ENCODE data around the gene ADAMTS3. TPM values are rescaled to one million over a fixed set of nuclear protein-coding genes. Genes with fewer than 3 reads are reported as not detected.
A peak's percentile ranks its signal among the peaks of the same experiment; 100 is the strongest.

Gene ADAMTS3
- total RNA-seq: not detected

GRCh38 chr4:72568959-72569718 is at the start of gene ADAMTS3:
ADAMTS3 (minus strand) TSS chr4:72569221; CDS start chr4:72568762, 459 bp downstream.
- H3K4me3 Mint-ChIP-seq: peak within 1 kb of the TSS; percentile 66
- H3K4me1 Mint-ChIP-seq: peaks cover 25% of the 10 kb centered on the region
- no peak within 1 kb of the TSS for H3K27ac Mint-ChIP-seq
- intact Hi-C loops (cut with DNase I, micrococcal nuclease): no loop called here
- peaks cover 45% of the 10 kb centered on the region for H3K27me3 Mint-ChIP-seq
- ChIA-PET POLR2A (no interaction called here), CTCF (interaction anchor here (0.7 kb wide), 1 partner anchor 57 kb away, joined by 3 read pairs; no protein-coding TSS in a partner anchor)
- no peaks in the 10 kb centered on the region for H3K36me3 Mint-ChIP-seq (ENCODE audit: low read depth)
- peak; percentile 34 for DNase-seq
- H3K9me3 Mint-ChIP-seq (ENCODE audit: low read depth): no peaks in the 10 kb centered on the region
- peak; percentile 45 for ATAC-seq

DNA sequence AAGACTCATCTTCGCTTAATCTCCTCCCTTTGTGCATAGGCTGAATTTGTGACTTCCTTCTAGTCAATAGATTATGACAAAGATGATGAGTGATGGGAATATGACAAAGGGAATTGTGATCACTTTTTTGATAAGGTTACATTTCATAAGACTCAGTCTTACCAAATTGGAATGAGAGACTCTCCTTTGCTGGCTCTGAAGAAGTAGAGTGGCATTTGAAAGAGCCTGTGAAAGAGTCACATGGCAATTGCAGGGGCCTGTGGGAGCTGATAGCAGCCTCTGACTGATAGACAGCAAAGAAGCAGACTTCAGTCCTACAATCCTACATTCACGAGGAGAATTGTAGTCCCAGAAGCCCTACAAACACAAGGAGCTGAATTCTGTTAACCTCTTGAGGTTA is 44.9 kb upstream of the ADAMTS3 start:
- no peak overlapping the region for H3K4me3 Mint-ChIP-seq
- H3K27me3 Mint-ChIP-seq: peaks cover 9% of the 10 kb centered on the region
- no peaks in the 10 kb centered on the region for H3K9me3 Mint-ChIP-seq (ENCODE audit: low read depth)
- no peak overlapping the region for H3K27ac Mint-ChIP-seq
- ChIA-PET POLR2A (no interaction called here), CTCF (interaction anchor here (0.6 kb wide), 2 partner anchors 423 to 1016 kb away, joined by 3 to 4 read pairs; no protein-coding TSS in a partner anchor)
- no peaks in the 10 kb centered on the region for H3K36me3 Mint-ChIP-seq (ENCODE audit: low read depth)
- ATAC-seq (no peak), DNase-seq (no peak)
- intact Hi-C loops (cut with DNase I, micrococcal nuclease): no loop called here
- H3K4me1 Mint-ChIP-seq: no peaks in the 10 kb centered on the region

DNA sequence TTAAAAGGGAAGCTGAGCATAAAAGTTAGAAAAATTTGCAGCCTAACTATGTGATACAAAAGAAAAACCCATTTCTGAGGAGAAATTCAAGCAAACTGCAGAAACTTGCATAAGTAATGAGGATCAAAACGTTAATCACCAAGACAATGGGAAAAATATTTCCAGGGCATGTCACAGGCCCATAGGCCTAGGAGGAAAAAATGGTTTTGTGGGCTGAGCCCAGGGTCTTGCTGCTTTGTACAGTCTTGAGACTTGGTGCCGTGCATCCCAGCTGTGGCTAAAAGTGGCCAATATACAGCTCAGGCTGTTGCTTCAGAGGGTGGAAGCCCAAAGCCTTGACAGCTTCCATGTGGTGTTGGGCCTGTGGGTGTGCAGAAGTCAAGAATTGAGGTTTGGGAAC is 37.7 kb upstream of the ADAMTS3 start:
- Mint-ChIP-seq H3K4me1 (no peaks in the 10 kb centered on the region), H3K9me3 (ENCODE audit: low read depth) (peaks cover 9% of the 10 kb centered on the region), H3K27me3 (peaks cover 4% of the 10 kb centered on the region), H3K27ac (no peak overlapping the region), H3K36me3 (ENCODE audit: low read depth) (no peaks in the 10 kb centered on the region), H3K4me3 (no peak overlapping the region)
- ChIA-PET CTCF (no interaction called here), POLR2A (no interaction called here)
- intact Hi-C loops (cut with DNase I, micrococcal nuclease): no loop called here
- no peak for DNase-seq
- no peak for ATAC-seq

GRCh38 chr4:72604324-72604723 is 35.3 kb upstream of the ADAMTS3 start:
- DNase-seq: no peak
- intact Hi-C loops (cut with DNase I, micrococcal nuclease): no loop called here
- no peak for ATAC-seq
- ChIA-PET POLR2A (no interaction called here), CTCF (no interaction called here)
- Mint-ChIP-seq H3K27ac (no peak overlapping the region), H3K27me3 (peaks cover 2% of the 10 kb centered on the region), H3K36me3 (ENCODE audit: low read depth) (no peaks in the 10 kb centered on the region), H3K4me1 (no peaks in the 10 kb centered on the region), H3K4me3 (no peak overlapping the region), H3K9me3 (ENCODE audit: low read depth) (peaks cover 9% of the 10 kb centered on the region)

GRCh38 chr4:72602396-72603376 is 33.7 kb upstream of the ADAMTS3 start:
- H3K27ac Mint-ChIP-seq: no peak overlapping the region
- ATAC-seq: no peak
- ChIA-PET CTCF (no interaction called here), POLR2A (no interaction called here)
- no peak overlapping the region for H3K4me3 Mint-ChIP-seq
- intact Hi-C loops (cut with DNase I, micrococcal nuclease): no loop called here
- no peak for DNase-seq
- H3K4me1 Mint-ChIP-seq: no peaks in the 10 kb centered on the region
- H3K36me3 Mint-ChIP-seq (ENCODE audit: low read depth): no peaks in the 10 kb centered on the region
- peaks cover 9% of the 10 kb centered on the region for H3K9me3 Mint-ChIP-seq (ENCODE audit: low read depth)
- peaks cover 2% of the 10 kb centered on the region for H3K27me3 Mint-ChIP-seq

- Mint-ChIP-seq H3K27me3 (no peaks in the 10 kb centered on the region), H3K4me1 (no peaks in the 10 kb centered on the region), H3K9me3 (ENCODE audit: low read depth) (no peaks in the 10 kb centered on the region), H3K4me3 (no peak overlapping the region), H3K27ac (no peak overlapping the region), H3K36me3 (ENCODE audit: low read depth) (no peaks in the 10 kb centered on the region)
- POLR2A ChIA-PET: no interaction called here
- DNase-seq: no peak
- intact Hi-C loops (cut with DNase I, micrococcal nuclease): no loop called here
- no peak for ATAC-seq
- CTCF ChIA-PET: no interaction called here
Observed at GRCh38 chr4:72591547-72592454, 22.8 kb upstream of the ADAMTS3 start.

DNA sequence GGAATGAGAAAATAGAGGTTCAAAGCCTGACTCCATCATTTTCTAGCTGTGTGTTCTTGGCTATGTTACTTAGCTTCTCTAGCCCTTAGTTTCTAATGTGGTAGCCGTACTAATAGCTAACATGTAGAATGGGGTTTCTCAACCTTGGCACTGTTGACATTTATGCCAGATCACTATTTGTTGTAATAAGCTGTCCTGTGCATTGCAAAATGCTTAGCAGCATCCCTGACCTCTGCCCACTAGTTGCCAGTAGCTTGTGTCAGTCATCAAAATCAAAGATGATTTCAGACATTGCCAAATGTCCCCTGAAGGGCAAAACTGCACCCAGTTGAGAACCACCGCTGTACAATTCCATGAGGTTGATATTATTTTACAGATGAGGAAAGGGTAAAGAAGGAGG is 18.3 kb upstream of the ADAMTS3 start:
- Mint-ChIP-seq H3K4me1 (no peaks in the 10 kb centered on the region), H3K36me3 (ENCODE audit: low read depth) (no peaks in the 10 kb centered on the region), H3K9me3 (ENCODE audit: low read depth) (no peaks in the 10 kb centered on the region), H3K27me3 (no peaks in the 10 kb centered on the region), H3K27ac (no peak overlapping the region), H3K4me3 (no peak overlapping the region)
- DNase-seq (no peak), ATAC-seq (no peak)
- intact Hi-C loops (cut with DNase I, micrococcal nuclease): no loop called here
- ChIA-PET CTCF (no interaction called here), POLR2A (no interaction called here)

DNA sequence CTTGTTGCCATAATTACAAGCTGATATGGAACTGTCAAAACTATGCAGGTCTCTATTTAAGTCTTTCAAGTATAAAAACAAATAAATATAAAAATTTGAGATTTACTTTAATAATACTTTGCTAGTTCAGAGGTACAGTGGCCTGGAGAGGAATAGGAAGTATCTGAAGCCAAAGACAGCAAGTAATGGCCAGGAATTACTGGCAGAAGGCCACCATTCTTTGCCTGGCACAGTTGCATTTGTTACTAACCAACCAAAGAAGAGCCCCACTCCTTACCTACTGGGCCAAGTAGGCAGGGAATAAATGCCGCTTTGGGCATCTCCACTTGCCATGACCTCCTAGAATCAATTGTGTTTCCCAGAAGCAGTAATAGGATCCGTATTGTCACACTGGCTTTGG is 13.8 kb upstream of the ADAMTS3 start:
- no peaks in the 10 kb centered on the region for H3K4me1 Mint-ChIP-seq
- intact Hi-C loops (cut with DNase I, micrococcal nuclease): no loop called here
- no peak overlapping the region for H3K27ac Mint-ChIP-seq
- no peak overlapping the region for H3K4me3 Mint-ChIP-seq
- CTCF ChIA-PET: no interaction called here
- peaks cover 3% of the 10 kb centered on the region for H3K27me3 Mint-ChIP-seq
- H3K36me3 Mint-ChIP-seq (ENCODE audit: low read depth): no peaks in the 10 kb centered on the region
- no peaks in the 10 kb centered on the region for H3K9me3 Mint-ChIP-seq (ENCODE audit: low read depth)
- no peak for ATAC-seq
- POLR2A ChIA-PET: no interaction called here
- DNase-seq: no peak

- intact Hi-C loops (cut with DNase I, micrococcal nuclease): no loop called here
- ATAC-seq (no peak), DNase-seq (no peak)
- no peak overlapping the region for H3K4me3 Mint-ChIP-seq
- ChIA-PET POLR2A (no interaction called here), CTCF (no interaction called here)
- no peaks in the 10 kb centered on the region for H3K4me1 Mint-ChIP-seq
- H3K9me3 Mint-ChIP-seq (ENCODE audit: low read depth): no peaks in the 10 kb centered on the region
- no peak overlapping the region for H3K27ac Mint-ChIP-seq
- H3K27me3 Mint-ChIP-seq: peaks cover 5% of the 10 kb centered on the region
- H3K36me3 Mint-ChIP-seq (ENCODE audit: low read depth): no peaks in the 10 kb centered on the region
Observed at GRCh38 chr4:72577211-72577610, 8.2 kb upstream of the ADAMTS3 start.

DNA sequence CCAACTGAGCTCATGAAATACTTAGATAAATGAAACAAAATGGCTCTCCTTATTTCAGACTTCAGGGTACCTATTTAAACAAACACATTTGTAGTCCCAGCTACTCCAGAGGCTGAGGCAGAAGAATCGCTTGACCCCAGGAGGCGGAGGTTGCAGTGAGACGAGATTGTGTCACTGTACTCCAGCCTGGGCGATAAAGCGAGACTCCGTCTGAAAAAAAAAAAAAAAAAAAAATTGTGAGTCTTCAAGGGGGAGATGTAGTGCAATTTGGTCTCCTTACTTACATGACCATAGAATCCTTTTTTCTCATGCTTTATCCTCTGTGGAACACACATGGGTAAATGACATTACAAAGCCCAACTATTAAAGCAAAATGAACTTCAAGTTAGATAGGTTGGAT is 2.3 kb upstream of the ADAMTS3 start:
- CTCF ChIA-PET: no interaction called here
- POLR2A ChIA-PET: no interaction called here
- DNase-seq (no peak), ATAC-seq (no peak)
- Mint-ChIP-seq H3K4me1 (peaks cover 25% of the 10 kb centered on the region), H3K27ac (no peak overlapping the region), H3K36me3 (ENCODE audit: low read depth) (no peaks in the 10 kb centered on the region), H3K4me3 (no peak overlapping the region), H3K9me3 (ENCODE audit: low read depth) (no peaks in the 10 kb centered on the region), H3K27me3 (peaks cover 32% of the 10 kb centered on the region)
- intact Hi-C loops (cut with DNase I, micrococcal nuclease): no loop called here

DNA sequence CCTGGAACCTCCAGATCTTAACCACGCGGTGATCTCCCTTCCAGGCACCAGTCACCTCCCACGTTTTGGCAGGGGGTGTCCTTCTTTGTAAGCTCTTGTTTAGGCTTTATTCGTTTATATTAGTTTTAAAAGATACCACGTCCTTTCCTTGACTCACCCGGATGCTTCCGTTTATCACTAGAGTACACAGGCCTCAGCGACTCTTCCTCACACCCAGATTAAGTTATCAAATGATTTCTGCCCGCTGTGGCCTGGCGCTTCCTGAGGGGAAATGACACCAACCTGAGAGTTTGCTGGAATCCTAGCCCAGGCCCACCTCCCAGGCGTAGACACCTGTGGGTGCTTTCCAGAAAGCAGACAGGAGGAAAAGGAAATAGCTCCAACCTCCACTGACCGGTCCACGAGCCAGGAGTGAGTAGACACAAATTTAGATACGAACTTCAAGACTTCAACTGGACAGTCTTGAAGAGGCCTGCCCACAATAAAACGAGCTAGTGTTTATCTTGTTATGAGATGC is 756 bp upstream of the ADAMTS3 start:
- no peak overlapping the region for H3K4me3 Mint-ChIP-seq
- DNase-seq: no peak
- H3K36me3 Mint-ChIP-seq (ENCODE audit: low read depth): no peaks in the 10 kb centered on the region
- intact Hi-C loops (cut with DNase I, micrococcal nuclease): no loop called here
- no peak overlapping the region for H3K27ac Mint-ChIP-seq
- POLR2A ChIA-PET: no interaction called here
- H3K27me3 Mint-ChIP-seq: peaks cover 41% of the 10 kb centered on the region
- H3K4me1 Mint-ChIP-seq: peaks cover 25% of the 10 kb centered on the region
- no peaks in the 10 kb centered on the region for H3K9me3 Mint-ChIP-seq (ENCODE audit: low read depth)
- no peak for ATAC-seq
- CTCF ChIA-PET: interaction anchor here (0.7 kb wide), 1 partner anchor 58 kb away, joined by 3 read pairs; no protein-coding TSS in a partner anchor
